HT1080 (cell line): Measurements from ENCODE around the gene MYH6. TPM values are rescaled to one million over a fixed set of nuclear protein-coding genes. Genes with fewer than 3 reads are reported as not detected.
"Not testable (repeated sequence)": the region's sequence is repeated elsewhere in the genome, so short reads cannot be mapped to it uniquely, and the experiment has no call there.

Experiments
- DNase-seq: peaks from one replicate; pipeline ENCODE4 v3.0.0-alpha.2; 2015; ENCODE audit warnings: low read depth
- total RNA-seq: library from RNA; depleted of rRNA; stranded (reverse); fragments of >200 nt; shearing (Covaris generic); gene quantifications from 2 replicates; pipeline ENCODE4 v1.2.3, GENCODE V29; 2014

Gene MYH6
- total RNA-seq, 1 experiment from 2014 or later: not detected

GRCh38 chr14:23415821-23416778 lies 8.0 kb upstream of the MYH6 start:
- no peak for DNase-seq

- DNase-seq: no peak
These were observed 7.1 kb upstream of the MYH6 start for GRCh38 chr14:23414906-23415820.

- no peak for DNase-seq
These were observed 6.2 kb upstream of the MYH6 start for GRCh38 chr14:23414254-23414653.

GRCh38 chr14:23413681-23414080 lies 5.6 kb upstream of the MYH6 start:
- DNase-seq: no peak

GRCh38 chr14:23411563-23412525 lies 3.8 kb upstream of the MYH6 start:
- no peak for DNase-seq

GRCh38 chr14:23409966-23410635 lies 2.0 kb upstream of the MYH6 start:
- DNase-seq: no peak

GRCh38 chr14:23409475-23409874 lies 1.4 kb upstream of the MYH6 start:
- no peak for DNase-seq

- no peak for DNase-seq
These were observed 196 bp upstream of the MYH6 start for GRCh38 chr14:23408307-23408630.

- no peak for DNase-seq
These were observed 1.2 kb downstream of the MYH6 start for GRCh38 chr14:23406725-23407355.

GRCh38 chr14:23406244-23406643 lies 1.8 kb downstream of the MYH6 start:
- DNase-seq: no peak

GRCh38 chr14:23405516-23406025 lies 2.5 kb downstream of the MYH6 start:
- no peak for DNase-seq

- DNase-seq: no peak
These were observed 3.0 kb downstream of the MYH6 start for GRCh38 chr14:23405096-23405495.

- no peak for DNase-seq
These were observed 3.7 kb downstream of the MYH6 start for GRCh38 chr14:23404331-23404900.

- DNase-seq: no peak
These were observed 4.2 kb downstream of the MYH6 start for GRCh38 chr14:23403908-23404307.

- no peak for DNase-seq
These were observed 5.0 kb downstream of the MYH6 start for GRCh38 chr14:23403139-23403438.

- DNase-seq: no peak
These were observed 5.6 kb downstream of the MYH6 start for GRCh38 chr14:23402296-23403138.

GRCh38 chr14:23401291-23401690 lies 6.8 kb downstream of the MYH6 start:
- no peak for DNase-seq

GRCh38 chr14:23400496-23401149 lies 7.5 kb downstream of the MYH6 start:
- DNase-seq: not testable (repeated sequence)
